DMS114 treated with DMSO at 0.1 percent for 48 hours (cell line): ENCODE measurements around the gene JADE2.
"Not testable (repeated sequence)": the region's sequence is repeated elsewhere in the genome, so short reads cannot be mapped to it uniquely, and the experiment has no call there.

Experiments used
- DNase-seq: peaks from one replicate; lab custom pipeline; 2025; ENCODE audit not compliant: unreplicated experiment; lab: John Stamatoyannopoulos, UW

The JADE2 gene

DNA sequence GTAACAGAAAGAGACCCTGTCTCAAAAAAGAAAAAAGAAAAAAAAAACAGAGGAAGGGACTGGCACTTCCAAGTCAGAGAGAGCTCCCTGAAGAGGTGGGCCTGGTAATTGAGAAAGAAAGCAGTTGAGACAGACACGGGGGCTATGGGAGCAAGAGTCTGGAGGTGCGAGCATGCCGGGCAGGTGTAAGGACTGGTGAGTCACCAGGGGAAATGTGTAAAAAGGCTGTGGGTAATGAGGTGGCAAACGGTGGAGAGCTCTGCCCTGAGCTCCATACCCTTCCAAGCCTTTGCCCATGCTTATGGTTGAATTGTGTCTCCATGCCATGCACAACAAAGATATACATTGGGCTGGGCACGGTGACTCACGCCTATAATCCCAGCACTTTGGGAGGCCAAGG, 18.0 kb upstream of the JADE2 start:
- no peak for DNase-seq

DNA sequence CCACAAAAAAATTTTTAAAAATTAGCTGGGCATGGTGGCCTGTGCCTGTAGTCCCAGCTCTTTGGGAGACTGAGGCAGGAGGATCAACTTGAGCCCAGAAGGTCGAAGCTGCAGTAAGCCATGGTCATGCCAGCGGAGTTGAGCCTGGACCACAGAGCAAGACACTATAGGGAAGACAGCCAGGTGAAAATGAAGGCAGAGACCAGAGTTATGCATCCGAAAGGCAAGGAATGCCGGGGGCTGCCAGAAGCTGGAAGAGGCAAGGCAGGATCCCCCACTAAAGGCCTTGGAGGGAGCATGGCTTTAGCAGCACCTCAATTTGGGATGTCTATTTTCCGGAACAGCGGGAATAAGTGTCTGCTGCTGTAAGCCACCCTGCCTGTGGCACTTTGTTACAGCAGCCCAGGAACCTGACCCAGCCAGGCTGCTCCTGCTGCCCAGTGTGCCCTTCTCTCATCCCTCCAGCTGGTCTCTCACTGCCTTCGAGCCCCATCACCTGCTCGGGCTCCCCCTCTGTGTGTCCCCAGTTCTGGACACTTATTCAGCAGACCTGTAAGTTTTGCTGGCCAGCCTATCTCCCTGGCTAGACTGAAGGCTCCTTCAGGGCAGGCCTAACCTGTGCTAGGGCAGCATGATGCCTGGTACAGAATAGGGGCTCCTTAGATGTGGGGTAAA, 16.8 kb upstream of the JADE2 start:
- no peak for DNase-seq

DNA sequence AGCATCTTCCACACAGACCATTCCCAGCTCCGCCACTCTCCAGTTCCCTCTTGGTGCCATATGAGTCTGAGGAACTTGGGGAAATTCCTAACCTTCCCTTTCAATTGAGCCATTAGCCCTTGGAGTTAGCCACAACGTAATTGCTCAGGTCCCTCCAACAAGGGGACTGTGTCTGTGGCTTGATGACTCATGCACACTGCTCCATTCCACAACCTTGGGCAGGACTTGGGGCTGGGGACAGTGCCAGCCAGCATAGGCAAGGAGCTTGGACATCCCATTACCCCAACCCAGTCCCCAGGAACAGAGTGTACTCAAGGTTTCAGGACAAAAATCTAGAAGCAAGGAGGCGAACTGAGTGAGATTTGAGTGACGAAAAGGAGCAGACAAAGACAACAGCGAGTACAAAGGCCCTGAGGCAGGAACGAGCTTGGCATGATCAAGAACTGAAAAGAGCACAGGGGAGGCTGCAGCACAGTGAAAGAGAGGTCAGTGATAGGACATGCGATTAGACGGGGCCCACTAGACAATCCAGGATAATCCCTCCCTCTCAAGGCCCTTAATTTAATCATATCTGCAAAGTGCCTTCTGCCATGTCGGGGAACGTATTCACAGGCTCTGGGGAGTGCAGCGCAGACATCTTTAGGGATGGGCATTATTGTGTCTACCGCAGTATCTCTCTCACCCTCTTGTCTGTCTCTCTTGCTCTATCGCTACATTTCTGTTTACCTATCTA, 16.0 kb upstream of the JADE2 start:
- DNase-seq, result no peak

DNA sequence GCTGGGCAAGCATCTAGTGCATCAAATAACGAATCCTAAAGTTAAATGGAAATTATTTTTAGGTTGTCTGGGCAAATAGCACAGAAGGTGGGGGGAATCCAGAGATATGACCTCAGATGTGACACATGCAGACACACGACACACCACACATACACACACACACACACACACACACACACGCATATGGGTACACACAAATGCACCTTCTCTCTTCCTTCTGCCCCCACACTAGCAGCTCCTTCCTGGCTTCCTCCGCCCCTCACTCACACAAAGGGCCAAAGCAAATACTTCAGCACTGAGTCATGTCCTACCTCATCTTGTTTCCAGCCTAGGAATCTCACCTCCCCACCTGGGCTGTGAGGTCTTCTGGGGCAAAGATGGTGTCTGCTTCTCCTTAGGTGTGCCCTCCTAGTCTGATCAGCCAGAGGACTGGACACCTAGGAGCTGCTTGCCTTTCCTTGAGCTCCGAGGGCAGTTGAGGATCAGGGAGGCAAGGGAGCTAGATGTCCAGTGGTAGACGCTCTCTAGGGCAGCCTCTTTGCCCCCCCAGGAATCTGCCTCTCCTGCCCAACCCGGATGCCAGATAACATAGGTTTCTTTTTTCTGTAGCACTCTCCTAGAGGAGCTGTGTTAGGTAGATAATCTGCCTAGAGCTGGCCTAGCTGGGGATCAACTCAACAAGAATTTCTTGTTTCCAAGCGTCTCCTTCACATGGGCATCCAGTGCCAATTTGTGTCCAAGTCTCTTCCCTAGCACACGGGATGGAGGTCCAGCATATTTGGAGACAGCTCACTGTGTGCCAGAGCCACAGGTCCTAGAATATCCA, 14.3 kb upstream of the JADE2 start:
- DNase-seq, result no peak

DNA sequence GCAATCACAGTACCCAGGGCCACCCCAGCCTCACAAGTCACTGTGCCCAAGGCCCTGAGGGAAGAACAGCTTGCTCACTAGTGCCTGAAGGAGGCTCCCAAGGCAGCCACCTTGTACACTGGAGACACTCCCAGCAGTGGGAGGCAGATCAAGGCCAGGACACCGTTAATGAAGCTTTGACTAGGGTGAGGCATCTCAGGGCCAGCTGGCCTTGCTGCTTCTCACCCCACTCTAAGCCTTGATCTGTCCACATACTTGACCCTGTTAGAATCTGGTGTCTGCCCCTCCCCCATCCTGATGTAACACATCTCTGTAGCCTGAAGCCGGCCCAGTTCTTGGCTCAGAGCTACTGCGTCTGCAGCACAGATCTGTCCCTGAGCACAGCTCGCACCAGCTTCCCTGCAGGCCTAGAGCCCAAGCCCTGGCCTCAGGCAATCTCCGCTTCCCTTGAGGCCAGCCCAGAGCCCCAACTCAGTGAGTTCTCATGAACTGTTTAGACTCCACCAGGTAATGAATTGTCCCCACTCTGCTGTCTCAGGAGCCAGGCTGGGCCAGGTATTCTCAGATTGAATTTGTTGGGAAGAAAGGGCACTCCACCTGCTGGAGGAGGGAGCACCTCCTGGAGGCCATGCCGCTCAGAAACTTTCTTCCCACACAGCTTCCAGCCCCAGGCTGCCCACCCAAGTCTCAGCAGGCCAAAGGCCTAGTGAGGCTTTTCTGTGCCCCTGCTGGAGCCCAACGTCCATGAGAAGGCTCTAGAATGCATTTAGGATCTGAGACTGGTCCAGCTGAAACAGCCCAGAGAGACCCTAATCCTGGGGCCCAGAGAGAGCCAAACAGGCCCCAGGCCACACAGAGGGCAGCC, 13.4 kb upstream of the JADE2 start:
- no peak for DNase-seq

DNA sequence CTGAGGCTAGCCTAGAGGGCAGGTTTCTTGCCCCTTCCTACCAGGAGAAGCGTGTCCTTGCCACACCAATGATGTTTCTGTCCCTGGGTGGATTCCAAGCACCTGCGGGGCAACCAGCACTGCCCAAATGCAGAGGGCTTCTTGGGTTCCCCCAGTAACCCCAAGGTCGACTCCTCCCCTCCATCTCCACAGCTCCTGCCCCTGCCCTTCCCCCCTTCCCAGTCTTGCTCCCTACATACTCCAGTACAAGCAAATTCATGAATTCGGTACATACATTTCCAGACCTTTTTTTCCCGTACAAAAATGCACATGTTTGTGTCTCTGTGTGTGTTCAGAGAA, 12.8 kb upstream of the JADE2 start:
- DNase-seq, result no peak

DNA sequence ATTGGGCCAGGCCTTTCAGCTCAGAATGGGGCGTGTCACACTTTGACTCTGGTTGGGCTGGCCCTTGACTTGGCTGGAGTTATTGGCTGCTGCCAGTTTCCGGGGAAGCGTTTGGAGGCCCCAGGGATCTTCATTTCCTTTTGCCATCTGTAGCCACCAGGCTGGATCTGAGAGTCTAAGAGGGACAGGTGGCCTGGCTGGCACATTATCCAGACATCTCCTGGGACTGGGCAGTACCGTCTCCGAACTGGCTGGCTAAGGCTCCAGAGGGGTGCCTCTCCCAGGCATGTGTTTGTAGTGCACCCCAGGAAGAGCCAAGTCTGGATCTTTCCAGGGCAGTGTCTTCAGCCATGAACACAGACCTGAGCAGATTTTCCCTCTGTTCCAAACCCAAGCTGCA, 9.7 kb upstream of the JADE2 start:
- no peak for DNase-seq

DNA sequence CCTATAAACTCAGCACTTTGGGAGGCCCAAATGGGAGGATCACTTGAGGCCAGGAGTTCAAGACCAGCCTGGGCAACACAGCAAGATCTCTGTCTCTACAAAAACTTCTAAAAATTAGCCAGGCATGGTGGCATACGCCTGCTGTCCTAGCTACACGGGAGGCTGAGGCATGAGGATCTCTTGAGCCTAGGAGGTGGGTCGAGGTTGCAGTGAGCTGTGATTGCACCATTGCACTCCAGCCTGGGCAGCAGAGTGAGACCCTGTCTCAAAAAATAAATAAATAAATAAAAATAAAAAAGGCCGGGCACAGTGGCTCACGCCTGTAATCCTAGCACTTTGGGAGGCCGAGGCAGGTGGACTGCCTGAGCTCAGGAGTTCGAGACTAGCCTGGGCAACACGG, 8.5 kb upstream of the JADE2 start:
- DNase-seq, result not testable (repeated sequence)

DNA sequence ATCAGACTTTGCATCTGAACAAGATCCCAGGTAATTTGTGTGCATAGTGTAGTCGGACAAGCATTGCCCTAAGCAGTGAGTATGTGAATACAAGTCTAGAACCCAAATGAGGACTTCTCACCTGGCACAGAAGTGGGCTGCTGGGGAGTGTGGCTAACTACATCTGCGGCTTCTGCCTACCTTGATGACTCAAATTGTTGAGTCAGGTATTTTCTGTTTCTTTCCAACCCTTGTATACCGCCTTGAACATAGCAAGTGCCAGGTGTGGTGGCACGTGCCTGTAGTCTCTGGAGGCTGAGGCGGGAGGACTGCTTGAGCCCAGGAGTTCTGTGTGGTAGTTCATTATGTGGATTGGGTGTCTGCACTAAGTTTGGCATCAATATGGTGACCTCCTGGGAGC, 7.9 kb upstream of the JADE2 start:
- no peak for DNase-seq

DNA sequence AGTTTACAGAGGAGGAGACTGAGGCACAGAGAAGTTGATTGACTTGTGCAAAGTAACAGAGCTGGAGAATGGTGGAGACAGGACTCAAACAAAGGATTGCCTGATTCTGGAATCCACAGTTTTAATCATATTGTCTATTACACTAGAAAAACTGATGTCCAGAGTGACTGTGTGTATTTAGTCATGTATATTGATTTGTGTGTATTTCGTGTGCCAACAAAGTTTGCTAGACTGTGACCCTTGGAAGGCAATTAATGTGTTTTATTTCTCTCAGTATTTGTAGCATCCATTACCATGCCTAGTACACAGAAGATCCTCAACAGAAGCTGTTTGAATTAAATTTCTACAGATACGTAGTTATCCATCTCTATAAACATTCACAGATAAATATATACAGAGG, 5.5 kb upstream of the JADE2 start:
- DNase-seq, result no peak

DNA sequence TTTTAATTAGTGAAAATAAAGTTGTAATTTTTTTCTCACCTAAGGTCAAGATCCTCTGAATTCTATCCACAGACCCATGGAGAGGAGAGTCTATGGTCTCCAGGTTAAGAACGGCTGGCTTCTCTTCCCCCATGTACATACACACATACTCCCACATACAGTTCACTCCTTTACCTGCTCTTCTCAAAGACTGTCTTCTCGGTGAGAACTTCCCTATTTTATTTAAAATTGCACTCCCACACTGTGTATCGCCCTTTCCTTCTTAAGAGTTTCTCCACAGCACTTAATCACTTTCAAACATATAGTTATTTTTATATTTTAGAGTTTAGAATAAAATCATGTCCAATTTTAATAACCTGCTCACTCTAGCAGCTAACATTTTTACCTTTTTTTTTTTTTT, 3.6 kb upstream of the JADE2 start:
- no peak for DNase-seq

DNA sequence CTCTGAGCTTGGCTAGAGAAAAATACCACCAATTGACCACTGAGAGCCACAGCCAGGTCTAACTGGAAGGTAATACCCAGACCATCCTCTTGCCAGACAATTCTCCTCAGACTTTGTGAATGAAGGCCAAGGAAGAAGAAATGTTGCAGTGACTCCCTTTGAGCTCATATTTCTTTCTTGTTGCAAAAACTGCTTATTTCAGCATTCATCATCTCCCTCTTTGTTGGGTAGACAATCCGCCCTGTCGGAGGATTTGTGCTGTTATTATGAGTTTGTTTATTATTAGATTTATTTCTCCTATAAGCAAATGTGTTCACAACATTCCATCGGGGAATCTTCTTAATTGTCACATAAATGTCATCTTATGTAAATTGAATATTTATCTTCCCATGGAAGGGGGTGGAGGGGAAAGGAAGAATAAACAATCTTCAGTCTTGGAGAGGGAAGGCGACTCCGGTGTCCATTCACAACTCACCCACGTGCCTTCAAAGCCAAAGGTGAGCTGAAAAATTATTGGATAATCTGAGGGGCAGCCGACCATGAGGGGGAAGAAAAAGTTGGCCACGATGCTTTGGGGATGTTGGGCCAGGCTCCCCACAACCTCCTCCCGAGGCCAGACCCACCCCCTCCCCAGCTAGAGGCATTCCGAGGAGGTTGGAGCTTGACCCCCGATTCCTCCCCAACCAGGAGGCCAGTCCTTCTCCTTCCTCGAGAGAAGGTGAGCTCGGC, 1.8 kb upstream of the JADE2 start:
- no peak for DNase-seq

DNA sequence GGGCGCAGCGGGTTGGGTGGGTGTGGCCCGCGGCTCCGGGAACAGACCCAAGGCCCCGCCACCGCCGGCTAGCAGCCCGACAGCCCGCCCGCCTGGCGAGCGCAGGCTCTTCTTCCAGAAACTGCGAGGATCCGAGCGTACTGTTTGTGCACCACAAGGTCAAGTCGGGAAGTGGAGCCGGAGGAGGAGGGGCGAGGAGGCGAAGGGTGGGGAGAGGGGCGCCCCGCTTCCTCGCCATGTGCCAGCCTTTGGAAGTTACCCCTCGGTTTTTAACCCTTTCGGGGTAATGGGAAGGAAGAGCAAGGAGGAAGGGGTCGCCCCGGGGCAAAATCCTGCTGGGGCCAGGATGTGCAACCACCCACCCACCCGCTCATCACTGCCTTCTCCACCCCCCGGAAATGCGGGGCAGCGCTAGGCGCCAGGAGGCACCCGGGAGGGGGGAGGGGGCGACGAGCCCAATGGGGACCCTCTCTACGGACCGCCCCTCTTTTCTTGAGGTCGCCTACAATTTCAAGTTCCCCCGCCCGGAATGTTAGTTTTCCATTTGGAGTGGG, 1.1 kb upstream of the JADE2 start:
- DNase-seq, result peak; percentile 28

DNA sequence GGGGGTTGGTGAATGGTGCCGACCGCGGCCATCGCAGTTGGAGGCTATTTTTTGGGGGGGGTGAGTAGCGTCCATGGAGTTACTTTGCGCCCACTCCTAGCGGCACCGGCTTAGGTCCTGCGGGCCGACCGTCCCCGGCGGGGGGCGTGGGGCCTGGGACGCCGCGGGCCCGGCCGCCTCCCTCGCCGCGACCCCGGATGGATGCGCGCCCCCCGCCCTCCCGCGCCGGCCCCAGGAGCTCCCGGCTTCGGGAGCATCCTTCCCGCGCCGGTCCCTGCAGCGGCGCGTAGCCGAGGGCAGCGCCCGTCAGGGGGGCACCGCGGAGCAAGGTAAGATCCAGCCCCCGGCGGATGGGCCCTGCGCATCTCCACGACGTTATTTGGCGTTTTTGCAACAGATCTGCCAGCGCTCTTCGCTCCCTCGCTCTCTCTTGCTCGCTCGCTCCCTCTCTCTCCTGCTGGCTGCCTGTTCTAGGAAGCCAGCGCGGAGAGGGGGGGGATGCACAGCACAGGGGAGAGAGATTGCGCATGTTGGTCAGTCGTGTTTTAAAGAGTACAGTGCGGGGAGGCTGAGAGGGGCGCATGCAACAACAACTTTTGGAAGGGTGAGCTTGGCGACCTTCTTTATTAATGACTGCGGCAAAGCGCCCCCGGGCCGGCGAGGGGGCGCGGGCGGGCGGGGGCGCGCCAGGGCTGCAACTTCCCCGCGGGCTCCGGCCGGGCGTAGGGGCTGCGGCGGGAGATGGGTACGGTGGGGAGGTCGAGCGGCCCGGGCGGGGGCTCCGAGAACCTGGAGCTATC, 413 bp downstream of the JADE2 start:
- peak; percentile 51 for DNase-seq

DNA sequence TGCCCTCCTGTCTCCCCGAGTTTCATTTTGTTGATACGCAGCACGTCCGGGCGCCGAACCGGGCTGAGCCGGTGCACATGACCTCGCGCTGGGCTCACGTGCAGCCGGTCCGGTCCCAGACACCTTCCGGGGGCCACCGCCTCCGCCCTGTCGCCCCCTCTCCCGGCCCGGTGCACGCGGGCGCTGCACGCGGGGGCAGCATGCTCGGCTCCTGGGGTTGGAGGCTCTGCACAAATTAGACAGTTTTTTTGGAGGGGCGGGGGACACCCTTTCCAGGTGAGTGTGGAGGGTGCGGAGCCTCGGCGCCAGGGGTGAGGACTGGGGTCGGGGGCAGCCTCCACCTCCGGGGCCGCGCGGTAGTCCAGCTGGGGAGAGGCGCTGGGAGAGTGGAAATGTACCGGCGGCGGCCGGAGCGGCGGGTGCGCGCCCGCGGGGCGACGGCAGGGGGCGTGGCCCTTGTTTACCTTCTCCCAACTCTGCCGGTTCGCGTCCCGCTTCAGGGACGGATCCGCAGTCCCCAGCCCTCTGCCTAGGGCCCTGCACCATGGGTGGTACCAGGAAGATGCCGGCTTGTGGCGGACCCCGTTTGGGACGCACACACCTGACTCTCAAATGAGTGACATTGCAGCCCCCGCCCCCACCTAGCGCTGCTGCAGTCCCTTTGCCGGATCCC, 1.1 kb downstream of the JADE2 start:
- DNase-seq, result peak; percentile 77

DNA sequence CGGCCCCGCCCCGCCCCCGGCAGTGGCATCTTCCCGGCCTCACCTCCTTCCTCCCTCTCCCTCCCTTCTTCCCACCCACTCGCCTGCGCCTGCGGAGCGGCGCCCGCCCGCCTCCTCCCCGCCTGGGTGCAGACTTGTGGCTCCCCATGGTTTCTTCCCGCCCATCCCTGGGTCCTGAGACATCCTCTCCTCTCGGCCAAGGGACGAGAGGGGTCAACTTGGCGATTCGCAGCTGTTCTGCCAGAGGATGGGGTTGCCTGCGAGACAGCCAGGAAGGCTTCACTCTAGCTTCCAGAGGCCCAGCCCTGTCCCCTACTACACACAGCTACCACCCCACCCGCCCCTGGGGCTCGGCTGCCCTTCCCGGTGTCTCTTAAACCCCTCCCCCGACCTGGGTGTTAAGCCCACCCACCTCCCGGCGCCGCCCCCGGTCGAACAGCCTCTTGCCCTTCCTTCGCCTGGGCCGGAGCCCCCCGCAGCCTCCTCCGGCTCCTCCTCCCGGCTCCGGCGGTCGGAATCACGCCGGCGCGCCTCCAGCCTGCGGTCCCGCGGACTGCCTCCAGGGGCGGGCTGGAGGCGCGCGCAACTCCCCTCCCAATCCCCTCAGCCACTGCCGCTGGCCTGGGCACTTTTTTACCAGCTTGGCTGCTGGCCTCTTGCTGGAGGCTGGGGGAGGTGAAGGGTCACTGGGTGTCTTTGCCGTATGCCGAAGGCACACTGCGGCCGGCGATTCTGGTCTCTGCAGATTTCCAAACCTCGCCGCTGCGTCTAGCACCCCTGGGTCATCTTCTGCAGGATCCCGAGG, 1.9 kb downstream of the JADE2 start:
- DNase-seq, result peak; percentile 84

DNA sequence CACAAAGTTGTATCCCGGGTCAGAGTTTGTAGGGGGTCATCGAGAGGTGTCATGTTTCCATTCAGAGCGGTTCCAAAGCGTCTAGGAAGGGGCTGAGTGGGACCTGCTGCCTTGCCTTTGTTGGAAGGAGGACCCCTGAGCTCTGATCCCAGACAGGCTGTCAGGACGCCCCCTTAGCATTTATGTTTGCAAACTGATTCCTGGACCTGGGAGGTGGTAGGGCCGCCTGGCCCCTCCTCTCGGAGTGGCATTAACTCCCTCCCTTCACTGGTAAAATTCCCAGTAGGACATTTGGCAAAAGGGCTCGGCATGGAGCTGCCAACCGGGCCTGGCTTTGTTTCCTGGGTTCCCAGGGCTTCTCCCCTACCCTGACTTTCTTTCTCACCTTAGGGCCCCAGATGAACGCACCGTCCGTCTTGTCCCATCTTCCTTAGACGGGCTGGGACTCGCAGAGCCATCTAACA, 2.5 kb downstream of the JADE2 start:
- no peak for DNase-seq

DNA sequence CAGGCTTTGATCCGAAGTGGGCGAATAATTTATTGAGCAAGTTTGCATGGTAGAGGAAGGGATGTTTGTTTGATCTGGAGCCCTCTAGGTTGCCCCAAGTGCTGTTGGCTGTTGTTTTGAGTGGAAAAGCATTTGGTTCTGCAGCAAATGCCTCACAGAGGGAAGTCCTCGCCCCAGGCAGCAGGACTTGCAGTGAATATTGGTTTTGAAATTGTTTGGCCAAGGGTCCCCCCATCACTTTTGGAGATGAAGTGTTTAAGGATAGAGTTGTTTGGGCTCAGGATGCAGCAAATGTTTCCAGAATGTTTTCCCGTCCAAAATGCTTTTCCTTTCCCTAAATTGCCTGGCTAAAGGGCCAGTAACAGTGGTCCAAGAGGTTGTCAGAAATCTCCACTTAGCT, 3.1 kb downstream of the JADE2 start:
- DNase-seq, result no peak
